Nucleus accumbens (tissue), 56 donors: ENCODE data around the gene NPR2.

Experiments used
- DNase-seq, 56 donors: peaks; one replicate each; lab custom pipeline; 2025; lab: John Stamatoyannopoulos, UW

NPR2 gene

DNA sequence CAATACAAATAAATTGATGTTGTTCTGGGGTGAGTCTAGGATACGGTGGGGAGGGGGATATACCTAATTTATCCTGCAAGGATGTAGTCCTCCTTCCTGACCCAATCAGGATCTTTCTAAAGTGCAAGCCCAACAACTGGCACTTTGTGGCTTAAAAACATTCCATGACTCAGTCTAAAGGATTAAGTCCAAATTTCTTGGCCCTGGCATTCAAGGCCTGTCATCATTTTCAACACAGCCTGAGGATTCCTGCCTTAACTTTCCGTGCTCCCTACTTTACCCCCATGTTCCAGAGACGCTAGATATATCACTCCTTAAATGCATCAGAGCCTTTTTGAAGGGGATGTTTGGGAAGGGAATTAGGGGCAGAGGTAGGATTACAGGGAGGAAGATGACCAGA is 36.1 kb downstream of the NPR2 start:
- DNase-seq, result no peak

DNA sequence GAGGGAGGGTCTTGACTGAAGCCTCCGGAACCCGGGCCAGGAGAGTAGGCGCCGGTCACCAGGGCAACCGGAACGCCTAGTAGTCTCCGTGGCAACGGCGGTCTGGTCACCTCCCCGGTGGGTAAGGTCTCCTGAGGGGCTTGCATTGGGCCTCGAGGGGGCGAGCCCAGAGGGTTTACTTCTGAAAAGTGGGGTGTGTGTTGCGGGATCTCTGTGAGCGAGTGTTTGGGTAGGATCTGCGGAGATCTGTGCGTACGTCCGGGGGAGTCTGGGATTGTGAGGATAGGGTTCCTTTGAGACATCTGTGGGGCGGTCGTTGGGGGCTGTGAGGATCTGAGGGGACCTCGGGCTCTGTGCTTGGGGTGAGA is 37.3 kb downstream of the NPR2 start, which contains the start of gene FAM221B:
FAM221B (minus strand) TSS at position 17 of the 368 bp plus-strand sequence. CDS start 2,571 bp downstream, outside the sequence.
- peak in 6 of 56 donors; percentile 40 to 78 (median 60) for DNase-seq

- peak; percentile 45 to 98 (median 90) for DNase-seq
Measured at GRCh38 chr9:35829084-35829763, 37.8 kb downstream of the NPR2 start, which contains the start of gene TMEM8B. Gene TMEM8B, plus strand, starts transcription at chr9:35829228. Its CDS starts 220 bp downstream, at chr9:35829448.

DNA sequence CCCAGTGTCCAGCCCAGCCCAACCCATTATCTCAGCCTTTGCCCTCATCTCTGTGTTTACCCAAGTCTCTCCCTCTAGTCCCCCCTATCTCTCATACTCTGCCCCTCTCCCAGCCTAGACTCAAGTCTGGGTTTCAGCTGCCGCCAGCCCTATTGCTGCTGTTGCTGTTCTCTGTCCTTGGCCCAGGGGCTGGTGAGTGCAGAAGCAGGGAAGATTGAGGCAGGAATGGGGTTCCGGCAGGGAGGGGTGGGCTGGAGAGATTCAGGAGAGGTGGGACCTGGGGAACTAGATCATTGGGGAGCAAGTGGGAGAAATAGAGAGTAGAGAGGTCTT is 38.3 kb downstream of the NPR2 start:
- DNase-seq, result peak in 4 of 56 donors; percentile 23 to 32 (median 28)

DNA sequence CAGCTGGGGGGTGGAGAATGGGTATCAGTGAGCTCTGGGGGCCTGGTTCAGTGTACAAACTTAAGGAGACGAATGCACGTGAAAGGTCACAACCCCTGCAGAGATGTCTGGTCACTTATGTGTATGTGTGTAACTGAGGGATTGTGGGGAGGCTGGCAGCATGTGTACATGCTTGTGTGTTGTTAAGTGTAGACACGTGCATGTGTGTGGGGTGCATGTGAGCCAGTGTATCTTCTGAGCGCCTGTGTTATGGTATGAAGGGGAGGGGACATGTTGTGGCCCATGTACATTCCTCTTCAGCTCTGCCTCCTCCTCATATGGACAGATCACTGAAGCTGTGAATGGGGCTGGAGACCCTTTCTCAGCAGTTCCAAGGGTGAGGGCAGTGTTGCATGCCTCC is 39.6 kb downstream of the NPR2 start:
- no peak for DNase-seq

DNA sequence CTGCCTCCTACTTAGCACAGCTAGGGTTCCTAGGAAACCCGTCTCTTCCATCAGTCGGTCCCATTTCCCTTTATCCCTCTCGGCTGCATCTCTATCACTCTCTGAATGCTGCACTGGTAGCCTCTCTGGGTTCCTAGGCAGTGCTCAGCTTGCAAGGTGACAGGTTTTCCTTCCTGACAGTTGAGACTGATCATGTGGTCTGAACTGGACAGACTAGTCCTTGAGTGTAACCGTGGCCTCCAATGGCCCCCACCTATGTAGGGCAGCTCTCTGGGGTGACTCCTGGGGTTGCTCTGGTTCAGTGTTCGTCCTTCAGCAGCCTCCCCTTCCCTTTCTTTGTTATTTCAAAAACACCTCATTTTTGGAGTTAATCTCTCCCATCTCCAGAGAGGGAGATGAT is 41.4 kb downstream of the NPR2 start:
- no peak for DNase-seq

GRCh38 chr9:35834260-35835215 is 43.1 kb downstream of the NPR2 start:
- no peak for DNase-seq

- DNase-seq, result no peak
Measured at GRCh38 chr9:35835216-35835632, 43.8 kb downstream of the NPR2 start.

- no peak for DNase-seq
Measured at GRCh38 chr9:35835766-35836165, 44.4 kb downstream of the NPR2 start.

GRCh38 chr9:35836595-35836994 is 45.2 kb downstream of the NPR2 start:
- no peak for DNase-seq

GRCh38 chr9:35839926-35840325 is 48.5 kb downstream of the NPR2 start:
- no peak for DNase-seq

DNA sequence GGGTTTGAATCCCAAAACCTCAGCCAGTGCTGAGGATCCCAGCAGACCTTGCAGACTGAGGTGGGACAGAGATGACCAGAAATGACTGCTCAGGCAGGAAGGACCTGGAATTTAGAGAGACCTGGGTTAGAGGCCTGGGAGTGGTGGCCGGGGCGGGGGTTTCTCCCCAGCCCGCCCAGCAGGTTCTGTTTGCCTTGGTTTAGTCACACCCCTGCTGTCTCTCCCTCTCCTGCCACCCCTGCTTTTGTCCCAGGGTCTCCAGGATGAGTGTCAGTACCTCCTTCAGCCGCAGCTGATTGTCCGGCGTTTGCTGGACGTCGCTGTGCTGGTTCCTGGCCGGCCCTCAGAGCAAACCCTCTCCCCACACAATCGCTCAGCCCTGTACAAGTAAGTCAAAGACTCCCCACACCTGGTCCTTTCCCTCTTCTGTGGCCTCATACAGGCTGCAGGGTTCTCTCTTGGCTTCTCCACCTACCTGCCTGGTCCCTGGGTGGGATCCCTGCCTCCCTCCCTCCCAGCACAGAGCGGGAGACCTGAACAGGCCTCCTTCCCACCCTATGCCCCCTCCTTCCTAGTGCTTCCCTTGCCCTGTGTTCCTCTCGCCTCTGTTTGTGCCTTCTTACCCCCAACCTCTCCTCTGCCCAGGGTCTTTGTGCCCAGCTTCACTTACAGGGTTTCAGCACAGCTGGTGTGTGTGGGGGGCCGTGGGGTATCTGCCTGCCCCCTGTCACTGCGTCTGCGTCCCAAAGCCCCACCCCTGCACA is 49.7 kb downstream of the NPR2 start:
- DNase-seq, result no peak

- DNase-seq, result no peak
Measured at GRCh38 chr9:35841645-35841900, 50.2 kb downstream of the NPR2 start.

GRCh38 chr9:35842020-35842745 is 50.8 kb downstream of the NPR2 start:
- DNase-seq, result no peak

DNA sequence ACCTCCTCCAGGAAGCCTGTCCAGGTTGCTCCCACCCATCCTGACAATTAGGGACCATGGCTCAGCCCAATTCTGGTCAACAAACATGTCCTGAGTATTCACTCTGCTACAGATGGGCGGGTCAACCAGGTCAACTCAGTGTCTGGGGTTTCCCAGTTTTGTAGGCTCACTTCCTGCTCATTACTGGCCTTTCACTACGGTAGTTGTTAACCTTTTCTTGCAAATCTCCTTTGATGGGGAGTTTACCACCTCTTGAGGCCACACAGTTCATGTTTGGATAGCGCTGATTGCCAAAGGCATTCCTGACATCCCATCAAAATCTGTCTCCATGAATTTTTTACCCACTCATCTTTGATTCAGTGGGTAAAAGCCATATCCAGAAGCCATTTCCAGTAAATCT is 51.4 kb downstream of the NPR2 start:
- no peak for DNase-seq

- peak in 2 of 56 donors; percentile 9 to 24 for DNase-seq
Measured at GRCh38 chr9:35844628-35845270, 53.4 kb downstream of the NPR2 start.

- no peak for DNase-seq
Measured at GRCh38 chr9:35845824-35846771, 54.7 kb downstream of the NPR2 start.

DNA sequence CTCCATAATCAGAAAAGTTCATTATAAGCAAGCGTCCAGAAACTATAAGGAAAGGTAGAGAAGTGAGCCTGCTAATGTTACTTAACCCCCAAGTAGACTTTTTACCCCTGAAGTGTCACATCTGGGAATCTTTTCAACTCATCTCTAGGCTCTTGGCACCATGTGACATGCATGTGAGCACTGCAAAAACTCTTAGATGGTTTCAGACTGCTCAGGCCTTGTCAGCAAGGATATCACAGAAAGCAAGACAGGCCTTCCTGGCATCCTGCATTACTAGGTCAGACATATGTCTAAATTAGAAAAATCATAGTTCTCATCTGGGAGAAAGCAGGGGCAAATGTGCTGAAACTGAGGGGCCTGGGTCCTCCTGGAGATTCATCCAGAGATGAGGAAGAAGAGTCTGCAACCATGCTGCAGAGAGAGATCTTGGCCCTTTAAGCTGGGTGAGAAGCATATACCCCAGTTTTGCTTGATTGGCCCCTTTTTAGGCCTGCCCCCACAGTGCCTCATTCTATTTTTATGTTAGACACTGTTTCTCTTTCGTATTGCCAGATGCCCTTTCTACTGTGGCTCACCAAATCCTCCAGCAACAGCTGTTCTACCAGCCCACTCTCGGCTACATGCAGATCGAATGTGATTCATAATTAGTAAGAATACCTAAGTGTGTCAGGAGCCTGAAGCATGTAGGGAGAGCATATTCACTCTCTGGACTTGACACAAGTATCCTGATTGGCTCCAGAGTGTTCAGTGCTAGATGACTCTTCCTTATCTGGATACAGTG is 56.6 kb downstream of the NPR2 start:
- peak in 22 of 56 donors; percentile 15 to 80 (median 36) for DNase-seq
